Measurements from ENCODE around the gene IFRD1. TPM values are rescaled to one million over a fixed set of nuclear protein-coding genes. Genes with fewer than 3 reads are reported as not detected.

The IFRD1 gene
- total and polyA plus RNA-seq, 4 donors, result 37.2 to 98.2 (median 40.7) TPM

DNA sequence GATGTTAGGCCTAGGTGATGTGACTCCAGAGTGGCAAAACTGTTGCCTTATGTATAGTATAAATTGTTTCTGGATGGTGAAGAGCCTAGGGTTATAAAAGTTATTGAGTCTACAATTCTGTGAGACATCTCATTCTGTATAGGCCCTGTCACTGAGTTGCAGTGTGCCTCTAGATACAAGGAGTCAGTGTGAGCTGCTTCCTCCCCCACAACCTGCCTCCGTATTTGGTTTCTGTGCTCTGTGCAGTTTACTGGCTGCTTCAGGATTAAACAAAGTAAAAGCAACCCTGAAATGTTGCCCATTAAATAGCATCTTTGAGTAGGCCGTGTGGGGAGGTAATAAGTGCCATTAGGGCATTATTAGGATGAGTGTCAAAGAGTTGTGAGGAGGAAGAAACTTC is 1.9 kb upstream of the IFRD1 start:
- no peaks in the 10 kb centered on the region for H3K27me3 ChIP-seq (ENCODE audit: control insufficient read depth in 3 of 3, insufficient read depth in 3 of 3, low read length in 2 of 3)
- peak overlapping the region in 1 of 2 donors; percentile 96 for H3K27ac ChIP-seq (ENCODE audit: low read depth in 1 of 2, low read length in 1 of 2)
- no peaks in the 10 kb centered on the region for H3K36me3 ChIP-seq (ENCODE audit: control insufficient read depth in 4 of 4, insufficient read depth in 4 of 4, low read length in 4 of 4)
- no peaks in the 10 kb centered on the region for H3K9me3 ChIP-seq (ENCODE audit: control insufficient read depth in 4 of 4, insufficient read depth in 3 of 4, low read length in 3 of 4)
- H3K4me1 ChIP-seq (ENCODE audit: control insufficient read depth in 5 of 5, insufficient read depth in 5 of 5, low read length in 5 of 5), result peaks cover 0 to 26% (median 4%) of the 10 kb centered on the region in 5 donors
- TF ChIP-seq, protein P1, sequence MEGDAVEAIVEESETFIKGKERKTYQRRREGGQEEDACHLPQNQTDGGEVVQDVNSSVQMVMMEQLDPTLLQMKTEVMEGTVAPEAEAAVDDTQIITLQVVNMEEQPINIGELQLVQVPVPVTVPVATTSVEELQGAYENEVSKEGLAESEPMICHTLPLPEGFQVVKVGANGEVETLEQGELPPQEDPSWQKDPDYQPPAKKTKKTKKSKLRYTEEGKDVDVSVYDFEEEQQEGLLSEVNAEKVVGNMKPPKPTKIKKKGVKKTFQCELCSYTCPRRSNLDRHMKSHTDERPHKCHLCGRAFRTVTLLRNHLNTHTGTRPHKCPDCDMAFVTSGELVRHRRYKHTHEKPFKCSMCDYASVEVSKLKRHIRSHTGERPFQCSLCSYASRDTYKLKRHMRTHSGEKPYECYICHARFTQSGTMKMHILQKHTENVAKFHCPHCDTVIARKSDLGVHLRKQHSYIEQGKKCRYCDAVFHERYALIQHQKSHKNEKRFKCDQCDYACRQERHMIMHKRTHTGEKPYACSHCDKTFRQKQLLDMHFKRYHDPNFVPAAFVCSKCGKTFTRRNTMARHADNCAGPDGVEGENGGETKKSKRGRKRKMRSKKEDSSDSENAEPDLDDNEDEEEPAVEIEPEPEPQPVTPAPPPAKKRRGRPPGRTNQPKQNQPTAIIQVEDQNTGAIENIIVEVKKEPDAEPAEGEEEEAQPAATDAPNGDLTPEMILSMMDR (IDR thresholded peaks at IDR 0.05; ENCODE audit: control extremely low read depth, extremely low read depth), result no peak
- ATAC-seq (ENCODE audit: insufficient read depth, low FRiP score) (no peak), DNase-seq (no peak)
- WGBS, 2 donors, result 85 to 89% methylated on average over 2 of the region's 2 CpGs
- H3K4me3 ChIP-seq, result no peak overlapping the region
- no peak overlapping the region for H3K9ac ChIP-seq (ENCODE audit: insufficient read depth in 1 of 2, low read length in 2 of 2)

DNA sequence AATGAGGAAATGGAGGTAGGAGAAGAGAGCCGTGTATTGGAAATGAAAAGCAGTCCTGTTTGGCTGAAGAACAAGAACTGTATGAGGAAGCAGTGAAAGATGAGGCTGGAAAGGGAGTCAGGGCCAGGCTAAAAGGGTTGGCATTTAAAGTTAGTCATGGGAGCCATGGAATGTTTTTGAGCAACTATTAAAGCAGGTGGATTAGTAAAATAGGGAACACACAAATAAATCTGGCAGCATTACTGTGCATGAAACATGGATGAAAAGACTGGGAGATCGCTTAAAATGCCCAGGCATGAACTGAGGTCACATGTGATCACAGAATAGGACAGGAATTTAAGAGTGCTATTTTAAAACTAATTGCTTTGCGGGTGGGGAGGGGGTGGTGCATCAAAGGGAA is 1.4 kb upstream of the IFRD1 start:
- no peak for DNase-seq
- Histone ChIP-seq H3K36me3 (ENCODE audit: control insufficient read depth in 4 of 4, insufficient read depth in 4 of 4, low read length in 4 of 4) (no peaks in the 10 kb centered on the region), H3K4me1 (ENCODE audit: control insufficient read depth in 5 of 5, insufficient read depth in 5 of 5, low read length in 5 of 5) (peaks cover 0 to 31% (median 4%) of the 10 kb centered on the region in 5 donors), H3K27ac (ENCODE audit: low read depth in 1 of 2, low read length in 1 of 2) (peak overlapping the region in 1 of 2 donors; percentile 96), H3K9me3 (ENCODE audit: control insufficient read depth in 4 of 4, insufficient read depth in 3 of 4, low read length in 3 of 4) (no peaks in the 10 kb centered on the region), H3K4me3 (no peak overlapping the region), H3K9ac (ENCODE audit: insufficient read depth in 1 of 2, low read length in 2 of 2) (no peak overlapping the region), H3K27me3 (ENCODE audit: control insufficient read depth in 3 of 3, insufficient read depth in 3 of 3, low read length in 2 of 3) (no peaks in the 10 kb centered on the region)
- no peak for ATAC-seq (ENCODE audit: insufficient read depth, low FRiP score)
- TF ChIP-seq, protein P1 (IDR thresholded peaks at IDR 0.05; ENCODE audit: control extremely low read depth, extremely low read depth), result no peak
- 72 to 74% methylated on average over 3 of the region's 3 CpGs for WGBS, 2 donors

DNA sequence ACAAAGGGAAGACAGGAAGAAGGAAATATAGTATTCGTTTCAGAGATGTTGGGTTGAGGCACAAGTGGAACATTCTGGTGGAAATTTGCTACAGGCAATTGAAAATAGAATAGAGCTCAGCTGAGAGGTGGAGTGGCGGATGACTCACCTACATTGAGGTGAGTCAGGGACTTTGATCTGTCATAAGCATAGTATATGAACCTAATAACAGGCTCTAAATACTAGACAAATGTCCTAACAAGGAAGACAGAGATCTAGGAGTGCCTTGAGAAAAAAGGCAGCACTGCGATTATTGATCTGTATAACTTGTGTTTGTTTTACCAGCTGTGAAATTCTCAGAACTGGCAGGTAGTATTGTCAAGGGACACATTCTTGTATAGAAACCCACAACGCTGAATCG is 907 bp upstream of the IFRD1 start:
- Histone ChIP-seq H3K4me1 (ENCODE audit: control insufficient read depth in 5 of 5, insufficient read depth in 5 of 5, low read length in 5 of 5) (peaks cover 0 to 35% (median 4%) of the 10 kb centered on the region in 5 donors), H3K27ac (ENCODE audit: low read depth in 1 of 2, low read length in 1 of 2) (peak overlapping the region in 1 of 2 donors; percentile 96), H3K9ac (ENCODE audit: insufficient read depth in 1 of 2, low read length in 2 of 2) (peak overlapping the region in 1 of 2 donors; percentile 93), H3K9me3 (ENCODE audit: control insufficient read depth in 4 of 4, insufficient read depth in 3 of 4, low read length in 3 of 4) (no peaks in the 10 kb centered on the region), H3K4me3 (no peak overlapping the region), H3K27me3 (ENCODE audit: control insufficient read depth in 3 of 3, insufficient read depth in 3 of 3, low read length in 2 of 3) (no peaks in the 10 kb centered on the region), H3K36me3 (ENCODE audit: control insufficient read depth in 4 of 4, insufficient read depth in 4 of 4, low read length in 4 of 4) (no peaks in the 10 kb centered on the region)
- TF ChIP-seq, protein P1 (IDR thresholded peaks at IDR 0.05; ENCODE audit: control extremely low read depth, extremely low read depth), result no peak
- ATAC-seq (ENCODE audit: insufficient read depth, low FRiP score), result no peak
- 46 to 60% methylated on average over 5 of the region's 5 CpGs for WGBS, 2 donors
- DNase-seq, result peak in 1 of 3 donors; percentile 6

All from lung (tissue), 12 donors.